ENCODE measurements around the gene RIC8B.

Gene RIC8B

GRCh38 chr12:106758349-106759110 lies 16.0 kb upstream of the RIC8B start:
- DNase-seq = no peak

- no peak for DNase-seq
Measured at GRCh38 chr12:106759526-106760183, 14.8 kb upstream of the RIC8B start.

- DNase-seq = no peak
Measured at GRCh38 chr12:106760184-106760531, 14.3 kb upstream of the RIC8B start.

GRCh38 chr12:106764220-106764619 lies 10.3 kb upstream of the RIC8B start:
- no peak for DNase-seq

- DNase-seq = no peak
Measured at GRCh38 chr12:106764738-106765137, 9.7 kb upstream of the RIC8B start.

GRCh38 chr12:106766393-106766826 lies 8.1 kb upstream of the RIC8B start:
- DNase-seq = no peak

- DNase-seq = no peak
Measured at GRCh38 chr12:106767206-106767605, 7.3 kb upstream of the RIC8B start.

GRCh38 chr12:106767954-106768822 lies 6.3 kb upstream of the RIC8B start:
- DNase-seq = no peak

- DNase-seq = no peak
Measured at GRCh38 chr12:106769078-106769477, 5.4 kb upstream of the RIC8B start.

- DNase-seq = no peak
Measured at GRCh38 chr12:106769546-106769945, 4.9 kb upstream of the RIC8B start.

GRCh38 chr12:106771425-106771824 lies 3.1 kb upstream of the RIC8B start:
- no peak for DNase-seq

- DNase-seq = no peak
Measured at GRCh38 chr12:106773286-106774004, 1.0 kb upstream of the RIC8B start.

- DNase-seq = peak; percentile 73
Measured at GRCh38 chr12:106774808-106775524, 484 bp downstream of the RIC8B start.

- DNase-seq = no peak
Measured at GRCh38 chr12:106776897-106777296, 2.4 kb downstream of the RIC8B start.

GRCh38 chr12:106780010-106780631 lies 5.6 kb downstream of the RIC8B start:
- DNase-seq = no peak

- no peak for DNase-seq
Measured at GRCh38 chr12:106782619-106783018, 8.1 kb downstream of the RIC8B start.

- no peak for DNase-seq
Measured at GRCh38 chr12:106783515-106783914, 9.0 kb downstream of the RIC8B start.

- no peak for DNase-seq
Measured at GRCh38 chr12:106790020-106790419, 15.5 kb downstream of the RIC8B start.

GRCh38 chr12:106791531-106791930 lies 17.0 kb downstream of the RIC8B start:
- DNase-seq = no peak

GRCh38 chr12:106794369-106794768 lies 19.9 kb downstream of the RIC8B start:
- no peak for DNase-seq

GRCh38 chr12:106801167-106801708 lies 26.8 kb downstream of the RIC8B start:
- DNase-seq = no peak
